SK-N-MC (cell line): ENCODE results near the gene LANCL2.

Experiments
- EZH2 ChIP-seq: fragments of 200-600 bp; sonication (generic); IDR thresholded peaks from one replicate; pipeline ENCODE4 v1.6.1; 2017; ENCODE audit warnings: antibody characterized with exemption
- POLR2AphosphoS5 ChIP-seq: IDR thresholded peaks from 2 replicates; pipeline ENCODE4 v1.6.1; 2012; ENCODE audit warnings: mild to moderate bottlenecking, low read depth, low read length, borderline replicate concordance

GRCh38 chr7:55474944-55475854 is 110.1 kb downstream of the LANCL2 start:
- no peak for TF ChIP-seq EZH2
- no peak for TF ChIP-seq POLR2AphosphoS5
